ENCODE data around the gene AUNIP. TPM values are rescaled to one million over a fixed set of nuclear protein-coding genes. Genes with fewer than 3 reads are reported as not detected.
A peak's percentile ranks its signal among the peaks of the same experiment; 100 is the strongest.

Gene AUNIP
- total RNA-seq, 2 experiments from 2014 or later, result 8.8 to 10.3 TPM

DNA sequence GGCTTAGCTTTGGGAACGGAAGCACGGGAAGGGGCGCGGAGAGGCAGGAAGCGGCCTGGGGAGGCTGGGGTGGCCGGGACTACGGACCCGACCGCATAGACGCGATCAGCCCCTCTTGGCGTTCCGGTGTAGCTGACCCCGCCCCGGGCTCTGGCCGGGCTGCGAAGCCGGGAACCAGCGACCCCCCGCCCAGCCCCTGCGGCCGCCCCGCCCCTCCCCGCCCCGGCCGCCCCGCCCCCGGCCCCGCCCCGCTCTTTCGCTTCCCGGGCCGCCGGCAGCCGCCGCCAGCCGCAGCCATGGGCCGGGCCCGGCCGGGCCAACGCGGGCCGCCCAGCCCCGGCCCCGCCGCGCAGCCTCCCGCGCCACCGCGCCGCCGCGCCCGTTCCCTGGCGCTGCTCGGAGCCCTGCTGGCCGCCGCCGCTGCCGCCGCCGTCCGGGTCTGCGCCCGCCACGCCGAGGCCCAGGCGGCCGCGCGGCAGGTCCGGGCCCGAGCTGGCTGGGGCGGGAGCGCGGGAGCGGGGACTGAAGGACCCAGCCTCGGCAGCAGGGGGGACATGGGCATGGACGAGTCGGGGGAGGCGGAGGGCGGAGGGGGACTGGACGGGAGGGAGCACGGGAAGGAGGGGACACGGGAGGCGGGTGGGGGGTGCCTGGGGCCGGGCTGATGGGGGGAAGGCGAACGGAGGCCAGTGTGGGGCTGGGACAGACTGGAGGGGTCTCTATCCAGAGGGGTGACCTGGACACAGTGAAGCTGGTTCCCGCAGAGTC, 59.1 kb downstream of the AUNIP start, which contains the start of gene SELENON:
TSS of gene SELENON (plus strand) at position 259 of the 768 bp plus-strand sequence. CDS start at position 297, 38 bp downstream.
- Mint-ChIP-seq H3K4me3 (peak within 1 kb of the TSS; percentile 78), H3K9me3 (no peaks in the 10 kb centered on the region), H3K36me3 (ENCODE audit: low read depth) (peaks cover 4% of the 10 kb centered on the region), H3K27me3 (no peaks in the 10 kb centered on the region), H3K4me1 (ENCODE audit: low read depth) (peaks cover 59% of the 10 kb centered on the region), H3K27ac (peak within 1 kb of the TSS; percentile 32)
- ATAC-seq (peak; percentile 21), DNase-seq (peak; percentile 27)
- CTCF ChIA-PET, result interaction anchor here (1.2 to 6.1 kb wide), 8 partner anchors 10 to 279 kb away, joined by 3 to 43 read pairs (median 7); no protein-coding TSS in a partner anchor
- intact Hi-C loops (cut with micrococcal nuclease), result loop anchor here (5.0 to 10.0 kb wide), 4 partner anchors 85 to 193 kb away; no protein-coding TSS in a partner anchor
- TF ChIP-seq, protein P1, sequence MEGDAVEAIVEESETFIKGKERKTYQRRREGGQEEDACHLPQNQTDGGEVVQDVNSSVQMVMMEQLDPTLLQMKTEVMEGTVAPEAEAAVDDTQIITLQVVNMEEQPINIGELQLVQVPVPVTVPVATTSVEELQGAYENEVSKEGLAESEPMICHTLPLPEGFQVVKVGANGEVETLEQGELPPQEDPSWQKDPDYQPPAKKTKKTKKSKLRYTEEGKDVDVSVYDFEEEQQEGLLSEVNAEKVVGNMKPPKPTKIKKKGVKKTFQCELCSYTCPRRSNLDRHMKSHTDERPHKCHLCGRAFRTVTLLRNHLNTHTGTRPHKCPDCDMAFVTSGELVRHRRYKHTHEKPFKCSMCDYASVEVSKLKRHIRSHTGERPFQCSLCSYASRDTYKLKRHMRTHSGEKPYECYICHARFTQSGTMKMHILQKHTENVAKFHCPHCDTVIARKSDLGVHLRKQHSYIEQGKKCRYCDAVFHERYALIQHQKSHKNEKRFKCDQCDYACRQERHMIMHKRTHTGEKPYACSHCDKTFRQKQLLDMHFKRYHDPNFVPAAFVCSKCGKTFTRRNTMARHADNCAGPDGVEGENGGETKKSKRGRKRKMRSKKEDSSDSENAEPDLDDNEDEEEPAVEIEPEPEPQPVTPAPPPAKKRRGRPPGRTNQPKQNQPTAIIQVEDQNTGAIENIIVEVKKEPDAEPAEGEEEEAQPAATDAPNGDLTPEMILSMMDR (IDR thresholded peaks at IDR 0.05), result no peak
- POLR2A ChIA-PET, result interaction anchor here (1.1 to 2.0 kb wide), 2 partner anchors 123 to 182 kb away, joined by 3 to 4 read pairs; no protein-coding TSS in a partner anchor

DNA sequence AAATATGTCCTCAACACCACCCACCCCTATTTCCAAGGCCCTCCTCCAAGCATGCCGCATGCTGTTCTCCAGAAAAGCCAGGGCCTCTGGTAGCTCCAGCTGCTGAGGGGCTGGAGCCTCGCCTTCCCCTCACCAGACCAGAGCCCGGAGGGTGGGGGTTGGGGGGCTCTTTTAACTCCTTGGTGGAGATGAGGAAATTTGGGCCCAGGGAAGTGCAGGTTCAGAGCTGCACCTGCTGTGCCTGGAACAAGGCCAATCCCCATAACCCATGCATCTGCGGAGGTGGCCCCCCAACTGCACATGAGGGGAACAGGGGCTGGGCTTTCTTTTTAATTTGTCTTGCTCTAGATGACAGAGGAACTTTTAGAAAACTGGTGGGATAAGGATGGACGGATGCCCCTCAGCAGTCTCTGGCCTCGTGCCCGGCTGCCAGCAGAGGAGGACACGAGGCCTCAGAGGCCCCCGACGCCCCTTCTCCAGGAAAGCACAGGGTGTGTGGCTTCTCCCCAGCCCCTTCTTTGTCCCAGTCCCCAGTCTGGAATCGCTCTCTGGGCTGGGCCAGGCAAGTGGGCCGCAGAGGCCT, 59.8 kb downstream of the AUNIP start:
- no peak for DNase-seq
- peak overlapping the region; percentile 26 for H3K27ac Mint-ChIP-seq
- no peak for ATAC-seq
- no peaks in the 10 kb centered on the region for H3K9me3 Mint-ChIP-seq
- CTCF ChIA-PET, result interaction anchor here (0.9 to 6.1 kb wide), 10 partner anchors 10 to 279 kb away, joined by 3 to 43 read pairs (median 6); no protein-coding TSS in a partner anchor
- peaks cover 4% of the 10 kb centered on the region for H3K36me3 Mint-ChIP-seq (ENCODE audit: low read depth)
- TF ChIP-seq, protein P1 (IDR thresholded peaks at IDR 0.05), result no peak
- intact Hi-C loops (cut with micrococcal nuclease), result loop anchor here (5.0 to 10.0 kb wide), 4 partner anchors 85 to 192 kb away; no protein-coding TSS in a partner anchor
- H3K27me3 Mint-ChIP-seq, result no peaks in the 10 kb centered on the region
- peaks cover 56% of the 10 kb centered on the region for H3K4me1 Mint-ChIP-seq (ENCODE audit: low read depth)
- peak overlapping the region; percentile 58 for H3K4me3 Mint-ChIP-seq
- POLR2A ChIA-PET, result interaction anchor here (0.6 to 2.0 kb wide), 4 partner anchors 10 to 181 kb away, joined by 3 to 4 read pairs (median 3); partner anchors contain the start of gene MTFR1L

DNA sequence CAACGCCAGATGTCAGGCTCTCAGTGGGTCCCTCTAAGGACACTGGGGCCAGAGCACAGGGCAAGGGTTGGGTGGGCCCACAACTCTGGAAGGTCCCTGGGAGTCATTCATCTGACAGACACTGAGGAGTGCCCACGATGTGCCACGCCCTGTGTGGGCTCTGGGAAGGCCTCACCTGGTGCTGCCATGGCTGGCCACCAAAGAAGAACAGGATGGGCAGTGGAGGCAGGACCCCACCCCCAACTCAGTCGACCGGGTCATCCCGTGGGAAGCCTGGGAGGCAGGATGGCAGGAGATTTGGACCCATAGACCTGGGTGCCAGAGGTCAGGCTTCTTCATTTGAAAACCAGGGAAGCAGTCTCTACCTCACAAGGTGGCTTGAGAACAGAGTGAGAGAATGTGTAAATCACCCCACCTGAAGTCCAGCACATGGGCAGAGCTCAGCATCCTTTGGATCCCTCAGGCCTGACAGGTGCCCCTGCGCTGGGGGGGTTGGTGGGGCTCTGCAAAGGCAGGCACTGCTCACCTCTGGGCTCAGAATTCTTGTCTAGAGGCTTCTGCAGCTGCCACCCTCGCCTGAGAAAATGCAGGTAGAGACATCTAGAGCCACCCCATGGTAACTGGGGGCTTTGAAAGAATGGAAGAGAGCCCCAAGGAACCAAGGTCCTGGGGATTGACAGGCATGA, 60.4 kb downstream of the AUNIP start:
- DNase-seq, result no peak
- ChIA-PET CTCF (interaction anchor here (0.7 to 6.1 kb wide), 14 partner anchors 11 to 278 kb away, joined by 3 to 43 read pairs (median 5); no protein-coding TSS in a partner anchor), POLR2A (interaction anchor here (0.6 to 2.0 kb wide), 4 partner anchors 9 to 180 kb away, joined by 3 to 4 read pairs (median 3); partner anchors contain the start of gene MTFR1L)
- TF ChIP-seq, protein P1 (IDR thresholded peaks at IDR 0.05), result no peak
- Mint-ChIP-seq H3K4me1 (ENCODE audit: low read depth) (peaks cover 54% of the 10 kb centered on the region), H3K36me3 (ENCODE audit: low read depth) (peaks cover 4% of the 10 kb centered on the region), H3K9me3 (no peaks in the 10 kb centered on the region), H3K4me3 (peak overlapping the region; percentile 58), H3K27ac (no peak overlapping the region), H3K27me3 (no peaks in the 10 kb centered on the region)
- no peak for ATAC-seq
- intact Hi-C loops (cut with micrococcal nuclease), result loop anchor here (5.0 to 10.0 kb wide), 4 partner anchors 84 to 192 kb away; no protein-coding TSS in a partner anchor

DNA sequence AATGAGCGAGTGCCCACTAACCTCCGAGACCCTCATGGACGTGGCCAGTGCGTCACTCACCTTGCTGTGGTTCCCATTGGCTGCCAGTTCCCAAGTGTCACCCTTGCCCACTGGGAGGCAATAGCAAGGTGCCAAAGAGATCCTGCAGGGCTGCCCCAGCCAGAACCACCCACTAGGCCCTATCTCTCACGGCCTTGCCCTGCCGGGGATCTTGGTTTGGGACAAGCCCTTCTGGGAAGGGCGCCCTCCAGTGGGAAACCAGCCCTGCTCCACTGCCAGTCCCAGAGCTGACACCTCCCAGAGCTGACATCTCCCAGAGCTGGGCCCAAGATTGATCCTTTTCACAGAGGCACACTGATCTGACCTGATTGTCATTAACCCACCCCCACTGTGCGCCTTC, 61.3 kb downstream of the AUNIP start:
- peaks cover 53% of the 10 kb centered on the region for H3K4me1 Mint-ChIP-seq (ENCODE audit: low read depth)
- ChIA-PET CTCF (interaction anchor here (0.7 to 6.1 kb wide), 13 partner anchors 10 to 249 kb away, joined by 3 to 43 read pairs (median 5); no protein-coding TSS in a partner anchor), POLR2A (interaction anchor here (2.0 kb wide), 1 partner anchor 121 kb away, joined by 4 read pairs; no protein-coding TSS in a partner anchor)
- intact Hi-C loops (cut with micrococcal nuclease), result loop anchor here (5.0 to 10.0 kb wide), 4 partner anchors 83 to 191 kb away; no protein-coding TSS in a partner anchor
- no peak overlapping the region for H3K27ac Mint-ChIP-seq
- TF ChIP-seq, protein P1 (IDR thresholded peaks at IDR 0.05), result peak; percentile 48
- DNase-seq (peak; percentile 46), ATAC-seq (no peak)
- H3K4me3 Mint-ChIP-seq, result no peak overlapping the region
- no peaks in the 10 kb centered on the region for H3K27me3 Mint-ChIP-seq
- H3K36me3 Mint-ChIP-seq (ENCODE audit: low read depth), result peaks cover 4% of the 10 kb centered on the region
- no peaks in the 10 kb centered on the region for H3K9me3 Mint-ChIP-seq
